Motor neuron (in vitro differentiated cells): ENCODE data around the gene HENMT1. TPM values are rescaled to one million over a fixed set of nuclear protein-coding genes. Genes with fewer than 3 reads are reported as not detected.
A peak's percentile ranks its signal among the peaks of the same experiment; 100 is the strongest.
"Not testable (repeated sequence)": the region's sequence is repeated elsewhere in the genome, so short reads cannot be mapped to it uniquely, and the experiment has no call there.

Experiments used
- ATAC-seq, 8 experiments: fragments of 200-7000 bp; cut with Tn5 transposase; replicated peaks in 6 of 8; 2 replicates each; pipeline ENCODE4 v1.8.0; 2021; ENCODE audit warnings: mild to moderate bottlenecking in 8 of 8, moderate library complexity in 8 of 8
- H3K27ac ChIP-seq, 2 donors: fragments of 250-450 bp; sonication (Bioruptor Pico); 2 replicates each; pipeline ENCODE4 v1.9.0; 2021; ENCODE audit warnings: antibody characterized with exemption in 2 of 2, mild to moderate bottlenecking in 2 of 2, moderate library complexity in 1 of 2
- H3K4me1 ChIP-seq, 2 donors: fragments of 250-450 bp; sonication (Bioruptor Pico); replicated peaks in 1 of 2; 2 replicates each; pipeline ENCODE4 v1.6.1; 2021; ENCODE audit warnings: antibody characterized with exemption in 2 of 2, mild to moderate bottlenecking in 2 of 2, moderate library complexity in 1 of 2
- H3K4me3 ChIP-seq, 5 donors: fragments of 250-450 bp; sonication (Bioruptor Pico); 2 replicates each; pipeline ENCODE4 v1.9.0; 2021; ENCODE audit warnings: antibody characterized with exemption in 5 of 5, mild to moderate bottlenecking in 5 of 5, moderate library complexity in 4 of 5
- WGBS, 10 experiments: fragments of 450-650 bp; shearing (Covaris generic); methylation state at CpG; one replicate each; pipeline ENCODE4 v1.0.0; 2022; 5-methylcytosine and 5-hydroxymethylcytosine counted together
- in situ Hi-C, 9 experiments: fragments of 400-800 bp; cut with MboI; loops; one replicate each; pipeline ENCODE4 v1.15.0; 2021; ENCODE audit warnings: low sequenced_read_pairs in 9 of 9, low pct_unique_long_range_greater_than_20kb in 2 of 9; ENCODE audit not compliant: unreplicated experiment in 9 of 9
- total RNA-seq, 8 experiments: library from RNA; unstranded; fragments of 300-600 nt; gene quantifications; 2 replicates each; pipeline versions ENCODE4 v1.2.3 to v1.2.4, GENCODE V29; 2022

The HENMT1 gene
- total RNA-seq, 8 experiments from 2014 or later = 1.00 to 11.8 (median 4.0) TPM

DNA sequence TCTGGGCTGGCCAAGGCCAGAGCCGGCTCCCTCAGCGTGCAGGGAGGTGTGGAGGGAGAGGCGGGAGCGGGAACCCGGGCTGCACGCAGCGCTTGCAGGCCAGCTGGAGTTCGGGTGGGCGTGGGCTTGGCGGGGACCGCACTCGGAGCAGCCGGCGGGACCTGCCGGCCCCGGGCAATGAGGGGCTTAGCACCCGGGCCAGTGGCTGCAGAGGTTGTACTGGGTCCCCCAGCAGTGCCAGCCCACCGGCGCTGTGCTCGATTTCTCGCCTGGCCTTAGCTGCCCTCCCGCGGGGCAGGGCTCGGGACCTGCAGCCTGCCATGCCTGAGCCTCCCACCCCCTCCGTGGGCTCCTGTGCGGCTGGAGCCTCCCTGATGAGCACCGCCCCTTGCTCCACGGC, 6.5 kb upstream of the HENMT1 start:
- H3K4me1 ChIP-seq, H3K27ac ChIP-seq, in situ Hi-C loops, H3K4me3 ChIP-seq, ATAC-seq: not testable (repeated sequence)
- 86 to 100% methylated on average over 2 to 10 of the region's 28 CpGs; no CpG with 5 or more reads in 8 of the 10 experiments for WGBS, 10 experiments

DNA sequence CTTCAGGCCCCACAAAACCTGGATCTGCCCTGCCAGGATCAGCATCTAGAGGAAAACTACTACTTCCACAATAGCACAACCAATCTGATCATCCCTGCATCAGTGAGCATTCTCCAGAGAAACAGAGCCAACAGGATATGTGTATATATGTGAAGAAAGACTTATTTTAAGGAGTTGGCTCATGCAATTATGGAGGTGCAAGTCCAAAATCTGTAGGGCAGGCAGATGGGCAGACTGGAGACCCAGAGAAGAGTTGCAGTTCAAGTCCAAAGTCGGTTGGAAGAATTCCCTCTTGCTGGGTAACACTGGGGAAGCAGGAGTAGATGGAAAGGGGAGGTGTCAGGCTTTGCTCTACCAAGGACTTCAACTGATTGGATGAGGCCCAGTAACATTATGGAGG, 4.9 kb upstream of the HENMT1 start:
- ATAC-seq = no peak

DNA sequence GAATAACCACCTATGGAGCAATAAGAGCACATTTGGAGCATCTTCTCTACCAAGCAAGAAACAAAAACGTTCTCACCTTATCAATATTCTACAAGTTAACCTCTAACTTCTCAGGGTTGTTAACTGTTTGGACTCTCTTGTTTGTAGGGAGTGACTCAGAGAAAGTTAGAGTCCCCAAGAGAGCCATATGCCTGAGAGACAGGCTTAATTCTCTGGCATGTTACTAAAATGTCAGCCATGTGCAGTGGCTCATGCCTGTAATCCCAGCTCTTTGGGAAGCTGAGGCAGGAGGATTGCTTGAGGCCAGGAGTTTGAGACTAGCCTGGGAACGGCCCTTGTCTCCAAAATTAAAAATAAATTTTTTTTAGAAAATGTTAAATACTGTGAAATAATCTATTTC, 4.2 kb upstream of the HENMT1 start:
- in situ Hi-C loops = no loop called here
- H3K27ac ChIP-seq = no peak overlapping the region
- 55 to 100% (median 69%) methylated on average over 1 to 2 of the region's 2 CpGs; no CpG with 5 or more reads in 1 of the 10 experiments for WGBS, 10 experiments
- ATAC-seq = no peak
- H3K4me3 ChIP-seq = no peak overlapping the region
- H3K4me1 ChIP-seq = peaks cover 3 to 4% of the 10 kb centered on the region in 2 donors

More for the DNA sequence above, 4.9 kb upstream of the HENMT1 start:
- 43 to 73% (median 63%) methylated on average over 1 of the region's 1 CpG; no CpG with 5 or more reads in 6 of the 10 experiments for WGBS, 10 experiments
- no peak overlapping the region for H3K4me3 ChIP-seq
- peaks cover 3 to 4% of the 10 kb centered on the region in 2 donors for H3K4me1 ChIP-seq
- no peak overlapping the region for H3K27ac ChIP-seq
- in situ Hi-C loops = no loop called here

DNA sequence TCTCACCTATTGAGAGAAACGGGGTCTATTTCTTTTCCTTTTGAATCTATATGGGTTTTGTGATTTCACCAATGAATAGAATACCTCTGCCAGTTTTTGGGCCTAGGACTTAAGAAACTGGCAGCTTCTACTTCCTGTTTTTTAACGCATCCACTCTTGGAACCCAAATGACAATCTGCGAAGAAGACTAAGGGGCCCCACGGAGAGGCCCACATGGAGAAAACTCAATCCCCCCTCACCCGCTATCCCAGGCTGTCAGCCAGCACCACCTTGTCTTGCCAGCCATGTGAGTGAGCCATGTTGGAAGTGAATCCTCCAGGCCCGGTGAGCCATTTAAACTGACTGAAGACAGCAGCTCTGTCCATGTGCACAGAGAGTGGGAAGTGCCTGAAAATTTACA, 3.6 kb upstream of the HENMT1 start:
- 65 to 100% (median 88%) methylated on average over 1 to 5 of the region's 6 CpGs; no CpG with 5 or more reads in 1 of the 10 experiments for WGBS, 10 experiments
- H3K4me3 ChIP-seq = no peak overlapping the region
- ATAC-seq = no peak
- in situ Hi-C loops = no loop called here
- H3K4me1 ChIP-seq = peaks cover 3 to 4% of the 10 kb centered on the region in 2 donors
- H3K27ac ChIP-seq = no peak overlapping the region

DNA sequence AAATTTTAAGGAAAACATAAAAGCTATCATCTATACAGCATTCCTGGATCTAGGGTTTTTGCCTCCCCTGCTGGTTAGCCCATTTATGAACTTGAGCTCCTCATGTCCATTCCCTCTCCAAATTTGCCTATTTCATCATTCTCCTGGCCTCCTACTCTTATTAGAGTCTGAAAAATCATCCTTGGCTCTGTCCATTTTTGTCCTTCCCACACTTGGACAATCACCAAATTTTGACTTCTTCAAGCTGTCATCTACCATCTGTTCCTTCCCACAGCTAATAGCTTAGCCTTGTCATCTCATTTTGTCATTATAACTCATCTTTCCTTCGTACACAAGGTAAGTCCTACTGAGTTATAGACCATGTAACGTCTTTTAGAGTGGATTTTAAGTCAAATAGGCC, 2.2 kb upstream of the HENMT1 start:
- no peak for ATAC-seq
- 30 to 83% (median 78%) methylated on average over 1 to 2 of the region's 2 CpGs for WGBS, 10 experiments

DNA sequence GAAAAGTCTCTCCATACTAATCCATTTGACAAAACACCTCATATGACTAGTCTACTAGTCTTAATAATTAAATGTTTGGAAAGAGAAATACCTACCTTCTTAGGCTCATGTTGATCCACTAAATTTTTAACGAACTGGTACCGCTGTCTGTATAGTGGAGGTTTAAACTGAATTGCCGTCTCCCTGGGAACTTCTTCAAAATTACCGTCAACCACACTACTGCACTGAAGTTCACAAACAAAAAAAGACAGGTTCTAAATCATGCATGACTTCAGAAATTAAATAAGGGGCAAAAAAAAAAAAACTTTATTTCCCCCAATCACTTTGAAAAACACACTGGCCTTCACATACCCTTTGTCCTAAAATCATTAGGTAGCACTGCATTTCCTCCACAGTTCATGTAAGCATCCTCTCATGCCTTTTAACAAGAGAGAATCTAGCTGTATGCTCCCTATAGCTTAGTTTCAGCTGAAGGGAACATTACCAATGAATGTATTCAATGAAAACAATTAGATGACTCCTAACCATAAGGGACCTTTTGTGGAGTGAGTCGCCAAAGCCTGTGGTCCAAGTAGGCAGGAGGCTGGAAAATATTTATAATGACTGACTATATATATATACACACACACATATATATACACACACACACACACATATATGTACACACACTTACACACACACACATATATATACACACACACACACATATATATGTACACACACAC, 3.4 kb downstream of the HENMT1 start:
- Histone ChIP-seq H3K27ac (no peak overlapping the region), H3K4me3 (no peak overlapping the region), H3K4me1 (peaks cover 3 to 4% of the 10 kb centered on the region in 2 donors)
- in situ Hi-C loops = no loop called here
- ATAC-seq = no peak
- WGBS, 10 experiments = 50 to 100% (median 87%) methylated on average over 1 to 5 of the region's 5 CpGs; no CpG with 5 or more reads in 1 of the 10 experiments

More for the DNA sequence above, 2.2 kb upstream of the HENMT1 start:
- no peak overlapping the region for H3K27ac ChIP-seq
- H3K4me3 ChIP-seq = no peak overlapping the region
- peaks cover 3 to 4% of the 10 kb centered on the region in 2 donors for H3K4me1 ChIP-seq
- in situ Hi-C loops = no loop called here

DNA sequence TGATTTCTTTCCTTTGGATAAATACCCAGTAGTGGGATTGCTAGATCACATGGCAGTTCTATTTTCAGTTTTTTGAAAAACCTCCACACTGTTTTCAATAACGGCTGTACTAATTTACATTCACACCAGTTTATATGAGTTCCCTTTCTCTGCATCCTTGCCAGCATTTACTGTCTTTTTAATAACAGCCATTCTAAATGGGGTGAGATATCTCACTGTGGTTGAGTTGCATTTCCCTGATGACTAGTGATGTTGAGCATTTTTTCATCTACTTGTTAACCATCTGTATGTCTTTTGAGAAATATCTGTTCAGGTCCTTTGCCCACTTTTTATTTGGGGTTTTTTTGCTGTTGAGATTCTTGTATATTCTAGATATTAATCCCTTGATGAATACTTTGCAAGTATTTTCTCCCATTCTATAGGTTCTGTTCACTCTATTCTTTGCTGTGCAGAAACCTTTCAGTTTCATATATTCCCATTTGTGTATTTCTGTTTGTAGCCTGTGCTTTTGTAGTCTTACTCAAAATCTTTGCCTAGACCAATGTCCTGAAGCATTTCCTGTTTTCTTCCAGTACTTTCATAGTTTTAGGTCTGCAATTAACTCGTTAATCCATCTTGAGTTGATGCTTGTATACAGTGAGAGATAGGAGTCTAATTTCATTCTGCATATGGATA, 7.3 kb downstream of the HENMT1 start:
- ATAC-seq = no peak
- no peaks in the 10 kb centered on the region for H3K4me1 ChIP-seq
- H3K27ac ChIP-seq = no peak overlapping the region
- in situ Hi-C loops = no loop called here
- 43 to 96% (median 75%) methylated on average over 1 to 2 of the region's 2 CpGs; no CpG with 5 or more reads in 1 of the 10 experiments for WGBS, 10 experiments
- no peak overlapping the region for H3K4me3 ChIP-seq

DNA sequence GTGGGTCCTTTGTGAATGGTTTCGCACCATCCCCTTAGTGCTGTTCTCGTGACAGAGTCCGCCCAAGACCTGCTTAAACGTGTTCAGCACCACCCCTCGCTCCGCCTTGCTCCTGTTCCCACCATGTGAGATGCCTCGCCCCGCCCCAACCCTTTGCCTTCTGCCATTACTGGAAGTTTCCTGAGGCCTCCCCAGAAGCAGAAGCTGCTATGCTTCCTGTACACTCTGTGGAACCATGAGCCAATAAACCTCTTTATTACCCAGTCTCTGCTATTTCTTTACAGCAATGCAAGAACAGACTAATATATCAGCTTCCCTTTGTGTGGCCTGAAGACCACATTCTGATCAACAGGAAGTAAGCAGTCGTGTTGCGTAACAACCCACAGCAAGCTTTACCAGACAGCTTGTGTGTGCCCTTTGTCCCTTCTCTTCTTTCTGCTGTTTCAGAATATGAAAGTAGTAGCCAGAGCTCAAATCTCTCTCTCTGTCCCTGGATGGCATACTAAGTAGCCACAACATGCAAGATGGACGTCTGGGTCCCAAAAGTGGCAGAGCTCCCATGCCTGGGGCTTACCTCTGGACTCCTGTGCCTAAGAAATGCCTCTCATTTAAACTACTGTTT, 14.1 kb downstream of the HENMT1 start:
- Histone ChIP-seq H3K27ac (no peak overlapping the region), H3K4me3 (no peak overlapping the region), H3K4me1 (peaks cover 0 to 3% of the 10 kb centered on the region in 2 donors)
- peak in 6 of 8 experiments; percentile 17 to 62 (median 41) for ATAC-seq
- WGBS, 10 experiments = 50 to 100% (median 86%) methylated on average over 1 to 11 of the region's 11 CpGs; no CpG with 5 or more reads in 3 of the 10 experiments
- in situ Hi-C loops = loop anchor here in 2 of 9 experiments (10.0 to 25.0 kb wide), 2 partner anchors 132 to 434 kb away; partner anchors contain the start of gene SLC25A24 (in 1 of the 2)

DNA sequence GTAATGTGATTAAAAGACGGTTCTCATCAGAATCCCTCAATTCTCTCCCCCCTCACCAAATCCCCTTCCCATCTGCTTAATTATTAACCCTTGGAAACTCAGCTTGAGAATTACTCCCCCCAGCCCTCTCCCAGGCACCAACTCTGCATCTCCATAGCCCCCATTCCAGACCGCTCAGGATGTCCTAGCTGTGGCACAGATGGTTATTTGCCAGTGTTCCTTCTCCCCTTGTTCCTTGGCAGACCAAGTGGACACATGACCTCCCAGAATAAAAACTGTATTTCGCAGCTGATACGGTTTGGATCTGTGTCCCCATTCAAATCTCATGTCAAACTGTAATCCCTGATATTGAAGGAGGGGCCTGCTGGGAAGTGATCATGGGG, 14.6 kb downstream of the HENMT1 start:
- Histone ChIP-seq H3K27ac (no peak overlapping the region), H3K4me1 (peaks cover 0 to 3% of the 10 kb centered on the region in 2 donors), H3K4me3 (no peak overlapping the region)
- ATAC-seq = no peak
- 42 to 100% (median 82%) methylated on average over 1 to 4 of the region's 4 CpGs; no CpG with 5 or more reads in 2 of the 10 experiments for WGBS, 10 experiments
- in situ Hi-C loops = loop anchor here in 2 of 9 experiments (10.0 to 25.0 kb wide), 2 partner anchors 131 to 434 kb away; partner anchors contain the start of gene SLC25A24 (in 1 of the 2)

DNA sequence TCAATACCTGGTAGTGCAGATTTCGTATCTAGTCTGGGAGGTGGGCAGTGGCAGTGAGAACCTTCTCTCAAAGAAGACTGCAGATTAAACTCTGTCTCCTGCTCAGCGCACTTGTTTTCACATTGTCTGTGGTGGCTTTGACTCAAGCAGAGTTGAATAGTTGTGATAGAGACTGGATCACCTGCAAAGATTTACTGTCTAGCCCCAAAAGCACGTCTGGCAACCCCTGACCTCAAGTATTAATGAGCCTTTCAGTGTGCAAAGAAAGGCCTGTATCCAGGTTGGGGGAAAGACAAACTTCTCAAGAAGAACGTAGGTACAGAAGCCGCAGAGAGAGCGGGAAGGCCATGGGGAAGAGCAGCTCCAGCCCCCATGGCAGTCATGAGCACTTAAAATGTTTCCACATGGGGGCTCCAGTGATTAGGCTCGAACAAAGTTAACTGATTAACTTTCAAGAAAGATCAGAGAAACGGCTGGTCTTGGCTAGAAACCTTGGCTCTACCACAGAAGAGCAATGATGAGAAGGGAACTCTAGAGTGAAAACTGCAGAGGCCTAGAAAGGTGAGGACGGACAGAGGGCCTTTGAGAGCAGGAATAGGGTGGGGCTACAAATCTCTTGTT, 15.2 kb downstream of the HENMT1 start:
- peaks cover 0 to 3% of the 10 kb centered on the region in 2 donors for H3K4me1 ChIP-seq
- 0 to 100% (median 76%) methylated on average over 1 to 9 of the region's 9 CpGs; no CpG with 5 or more reads in 1 of the 10 experiments for WGBS, 10 experiments
- H3K27ac ChIP-seq = no peak overlapping the region
- no peak for ATAC-seq
- in situ Hi-C loops = loop anchor here in 2 of 9 experiments (10.0 to 25.0 kb wide), 2 partner anchors 131 to 433 kb away; partner anchors contain the start of gene SLC25A24 (in 1 of the 2)
- H3K4me3 ChIP-seq = no peak overlapping the region

DNA sequence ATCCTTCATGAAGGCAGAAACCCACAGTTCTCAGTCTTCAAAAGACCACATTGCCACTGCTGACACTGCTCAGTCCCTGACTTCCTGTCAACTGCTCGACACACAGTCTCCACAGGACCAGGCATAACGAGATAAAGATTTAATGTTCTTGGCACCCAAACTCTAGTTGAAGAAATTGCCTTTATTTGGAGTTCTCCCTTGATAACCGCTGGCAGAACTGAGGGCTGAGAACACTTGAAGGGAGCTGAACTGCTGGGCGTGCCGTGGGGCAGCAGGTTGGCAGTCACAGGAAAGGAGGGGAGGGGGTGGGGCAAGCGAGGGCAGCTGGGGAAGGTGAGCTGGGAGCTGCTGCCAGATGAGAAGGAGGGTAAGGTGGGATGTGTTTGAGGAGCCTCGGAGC, 15.9 kb downstream of the HENMT1 start:
- in situ Hi-C loops = loop anchor here in 2 of 9 experiments (10.0 to 25.0 kb wide), 2 partner anchors 130 to 433 kb away; partner anchors contain the start of gene SLC25A24 (in 1 of the 2)
- ATAC-seq = no peak
- 17 to 100% (median 87%) methylated on average over 1 to 7 of the region's 7 CpGs; no CpG with 5 or more reads in 3 of the 10 experiments for WGBS, 10 experiments

More for the DNA sequence above, 15.9 kb downstream of the HENMT1 start:
- Histone ChIP-seq H3K4me3 (no peak overlapping the region), H3K27ac (no peak overlapping the region), H3K4me1 (peaks cover 0 to 3% of the 10 kb centered on the region in 2 donors)
